Aorta (tissue), 5 donors: ENCODE measurements around the gene PLCH2. TPM values are rescaled to one million over a fixed set of nuclear protein-coding genes. Genes with fewer than 3 reads are reported as not detected.

ENCODE experiments used
- ATAC-seq: fragments of 200-7000 bp; cut with Tn5 transposase; one replicate; pipeline ENCODE4 v1.9.1; 2022; ENCODE audit warnings: moderate library complexity; ENCODE audit not compliant: low FRiP score
- DNase-seq, 2 donors: peaks; one replicate each; pipeline ENCODE4 v3.0.0-alpha.2; 2020
- H3K27ac ChIP-seq, 2 donors: one replicate each; pipeline ENCODE4 v1.5.1; 2013; ENCODE audit warnings: low read length in 2 of 2, mild to moderate bottlenecking in 2 of 2, moderate library complexity in 2 of 2, control low read depth in 1 of 2, inconsistent platforms in 1 of 2, low read depth in 1 of 2
- H3K27me3 ChIP-seq, 2 donors: one replicate each; pipeline ENCODE4 v1.6.1; 2013; ENCODE audit warnings: control low read depth in 1 of 2, low read length in 1 of 2, mild to moderate bottlenecking in 1 of 2, moderate library complexity in 1 of 2; ENCODE audit not compliant: insufficient read depth in 2 of 2, control insufficient read depth in 1 of 2
- H3K36me3 ChIP-seq, 2 donors: one replicate each; pipeline ENCODE4 v1.6.1; 2013; ENCODE audit warnings: control low read depth in 1 of 2, low read length in 1 of 2, mild to moderate bottlenecking in 1 of 2; ENCODE audit not compliant: insufficient read depth in 2 of 2, control insufficient read depth in 1 of 2
- H3K4me1 ChIP-seq, 2 donors: one replicate each; pipeline ENCODE4 v1.6.1; 2013; ENCODE audit warnings: low read length in 2 of 2, control low read depth in 1 of 2, mild to moderate bottlenecking in 1 of 2, moderate library complexity in 1 of 2; ENCODE audit not compliant: insufficient read depth in 2 of 2, control insufficient read depth in 1 of 2
- H3K4me3 ChIP-seq, 2 donors: one replicate each; pipeline ENCODE4 v1.5.1; 2013; ENCODE audit warnings: low read length in 2 of 2, control low read depth in 1 of 2, mild to moderate bottlenecking in 1 of 2
- H3K9me3 ChIP-seq: one replicate; pipeline ENCODE4 v1.6.1; 2013; ENCODE audit warnings: mild to moderate bottlenecking, low read length; ENCODE audit not compliant: control insufficient read depth
- WGBS, 2 donors: extraction: QIAGEN DNeasy Blood & Tissue Kit; methylation state at CpG; one replicate each; pipeline ENCODE4 v1.1.7; 2013; 5-methylcytosine and 5-hydroxymethylcytosine counted together
- intact Hi-C, 2 donors: fragments of 100-400 bp; cut with DNase I; formaldehyde crosslinking; loops; one replicate each; pipeline versions ENCODE4 v1.14.2 to v1.15.0; 2022
- polyA plus RNA-seq, 2 donors: library from polyadenylated mRNA; stranded (reverse); fragments of 200-250 nt; gene quantifications; one replicate each; pipeline ENCODE4 v1.2.3, GENCODE V29; 2013
- total RNA-seq, 2 donors: library from RNA; stranded (reverse); fragmentation: NEBNext Ultra II Directional; extraction: Animal tissue kit (Norgen Biotek cat#: 25700); gene quantifications; one replicate each; pipeline ENCODE4 v1.2.1, GENCODE V29; 2021
- donor health status: healthy with polysubstance abuse.
- donor health status: Bipolar disorder and iron deficiency.
- donor health status: DM: no; HTN: no; CAD: no.
- donor health status: DM: no; HTN: no; CAD: no.
- donor health status: DM: yes; HTN: yes; CAD: no.

PLCH2 gene
- total and polyA plus RNA-seq, 4 donors: 0.71 to 1.6 TPM; not detected in 2

DNA sequence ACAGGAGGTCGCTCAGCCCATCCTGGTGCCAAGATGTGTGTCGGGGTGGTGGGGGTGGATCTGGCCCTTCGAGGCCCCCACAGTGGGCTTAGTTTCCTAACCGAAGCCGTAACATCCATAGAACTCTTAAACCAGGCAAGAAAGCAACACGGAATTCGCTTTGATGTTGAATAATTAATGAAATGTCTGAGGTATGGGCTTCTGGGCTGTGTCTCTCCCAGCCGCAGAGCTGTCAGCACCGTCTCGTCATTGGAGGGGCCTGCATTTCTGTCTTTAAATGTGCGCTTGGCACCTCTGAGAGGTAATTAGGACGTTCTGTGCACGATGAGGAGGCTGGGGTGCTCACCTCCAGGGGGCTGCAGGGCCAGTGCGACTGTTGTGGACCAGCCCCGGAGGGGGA, 13.3 kb upstream of the PLCH2 start:
- DNase-seq: no peak
- WGBS, 2 donors: 36 to 38% methylated on average over 15 of the region's 15 CpGs
- Histone ChIP-seq H3K36me3 (no peaks in the 10 kb centered on the region), H3K9me3 (no peaks in the 10 kb centered on the region), H3K27ac (no peak overlapping the region), H3K4me1 (no peaks in the 10 kb centered on the region), H3K27me3 (no peaks in the 10 kb centered on the region), H3K4me3 (no peak overlapping the region)
- no peak for ATAC-seq
- intact Hi-C loops: no loop called here

DNA sequence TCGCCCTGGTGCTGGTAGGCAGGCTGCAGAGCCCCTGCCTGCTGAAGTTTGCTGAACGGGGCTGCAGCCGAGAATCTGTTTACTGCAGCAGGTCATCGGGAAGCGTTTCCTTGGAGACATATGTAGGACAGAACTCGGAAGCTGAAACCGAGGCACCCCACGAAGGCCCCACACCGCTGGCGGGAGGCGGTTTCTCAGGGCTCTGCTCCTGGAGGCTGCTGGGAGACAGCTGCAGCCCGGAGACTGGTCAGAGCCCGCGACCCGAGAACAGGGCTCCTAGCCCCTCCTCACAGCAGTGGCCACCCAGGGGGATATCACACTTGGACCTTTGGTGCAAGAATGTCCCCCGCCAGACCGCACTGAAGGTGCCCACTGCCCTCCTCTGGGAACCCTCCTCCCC, 12.7 kb upstream of the PLCH2 start:
- Histone ChIP-seq H3K4me1 (no peaks in the 10 kb centered on the region), H3K36me3 (no peaks in the 10 kb centered on the region), H3K9me3 (no peaks in the 10 kb centered on the region), H3K27me3 (no peaks in the 10 kb centered on the region), H3K27ac (no peak overlapping the region), H3K4me3 (no peak overlapping the region)
- intact Hi-C loops: no loop called here
- ATAC-seq (no peak), DNase-seq (no peak)
- WGBS, 2 donors: 15 to 18% methylated on average over 17 of the region's 17 CpGs

- no peak overlapping the region for H3K27ac ChIP-seq
- no peaks in the 10 kb centered on the region for H3K9me3 ChIP-seq
- H3K4me3 ChIP-seq: no peak overlapping the region
- H3K27me3 ChIP-seq: no peaks in the 10 kb centered on the region
- no peaks in the 10 kb centered on the region for H3K36me3 ChIP-seq
- 74% methylated on average over 31 to 33 of the region's 33 CpGs for WGBS, 2 donors
- DNase-seq (no peak), ATAC-seq (no peak)
- intact Hi-C loops: no loop called here
- no peaks in the 10 kb centered on the region for H3K4me1 ChIP-seq
These were observed 10.5 kb upstream of the PLCH2 start for GRCh38 chr1:2465371-2466269.

- Histone ChIP-seq H3K36me3 (no peaks in the 10 kb centered on the region), H3K27ac (no peak overlapping the region), H3K27me3 (no peaks in the 10 kb centered on the region), H3K4me1 (no peaks in the 10 kb centered on the region), H3K4me3 (no peak overlapping the region), H3K9me3 (no peaks in the 10 kb centered on the region)
- ATAC-seq: no peak
- intact Hi-C loops: no loop called here
- no peak for DNase-seq
- WGBS, 2 donors: 58 to 59% methylated on average over 8 to 12 of the region's 12 CpGs
These were observed 9.8 kb upstream of the PLCH2 start for GRCh38 chr1:2466270-2466665.

DNA sequence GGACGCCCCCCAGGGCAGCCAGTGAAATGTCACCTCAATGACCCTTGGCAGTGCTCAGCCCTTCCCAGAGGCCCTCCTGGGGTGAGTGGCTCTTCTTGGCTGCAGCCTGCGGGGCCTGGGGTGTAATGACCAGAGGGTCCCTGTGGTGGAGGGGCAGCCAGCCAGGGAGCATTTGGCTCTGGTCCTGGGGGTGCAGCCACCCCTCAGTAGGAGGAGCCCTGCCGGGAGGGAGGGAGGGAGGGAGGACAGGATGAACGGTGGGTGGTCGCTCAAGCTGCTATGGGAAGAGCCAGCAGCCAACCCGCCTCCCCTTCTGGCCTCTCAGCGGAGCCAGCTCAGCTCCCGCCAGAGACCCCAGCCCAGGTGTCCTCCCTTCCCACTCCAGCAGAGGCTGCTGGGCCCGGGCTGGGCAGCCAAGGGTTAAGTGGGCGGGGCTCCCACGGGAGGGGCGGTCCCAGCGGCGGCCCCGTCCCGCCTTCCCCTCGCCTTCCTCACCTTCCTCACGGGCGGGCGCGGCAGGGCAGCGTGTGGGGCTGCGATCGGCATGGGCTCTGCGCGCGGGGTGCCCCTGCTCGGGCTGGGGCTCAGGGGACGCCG, 9.0 kb upstream of the PLCH2 start:
- H3K27ac ChIP-seq: no peak overlapping the region
- DNase-seq (no peak), ATAC-seq (no peak)
- 2 to 3% methylated on average over 10 to 30 of the region's 30 CpGs for WGBS, 2 donors
- no peaks in the 10 kb centered on the region for H3K36me3 ChIP-seq
- intact Hi-C loops: no loop called here
- H3K27me3 ChIP-seq: no peaks in the 10 kb centered on the region
- no peaks in the 10 kb centered on the region for H3K9me3 ChIP-seq
- H3K4me3 ChIP-seq: no peak overlapping the region
- no peaks in the 10 kb centered on the region for H3K4me1 ChIP-seq

- no peaks in the 10 kb centered on the region for H3K9me3 ChIP-seq
- H3K36me3 ChIP-seq: no peaks in the 10 kb centered on the region
- no peak overlapping the region for H3K4me3 ChIP-seq
- intact Hi-C loops: no loop called here
- no peaks in the 10 kb centered on the region for H3K27me3 ChIP-seq
- ATAC-seq (no peak), DNase-seq (no peak)
- WGBS, 2 donors: 16% methylated on average over 14 of the region's 14 CpGs
- H3K4me1 ChIP-seq: no peaks in the 10 kb centered on the region
- H3K27ac ChIP-seq: no peak overlapping the region
These were observed 8.0 kb upstream of the PLCH2 start for GRCh38 chr1:2468041-2468472.

- intact Hi-C loops: no loop called here
- 54 to 57% methylated on average over 10 of the region's 10 CpGs for WGBS, 2 donors
- DNase-seq (no peak), ATAC-seq (no peak)
- Histone ChIP-seq H3K27me3 (no peaks in the 10 kb centered on the region), H3K36me3 (no peaks in the 10 kb centered on the region), H3K4me3 (no peak overlapping the region), H3K4me1 (no peaks in the 10 kb centered on the region), H3K9me3 (no peaks in the 10 kb centered on the region), H3K27ac (no peak overlapping the region)
These were observed 7.5 kb upstream of the PLCH2 start for GRCh38 chr1:2468540-2468939.

- Histone ChIP-seq H3K27me3 (no peaks in the 10 kb centered on the region), H3K27ac (no peak overlapping the region), H3K36me3 (no peaks in the 10 kb centered on the region), H3K4me1 (no peaks in the 10 kb centered on the region), H3K4me3 (no peak overlapping the region), H3K9me3 (no peaks in the 10 kb centered on the region)
- WGBS, 2 donors: 50 to 55% methylated on average over 21 to 25 of the region's 25 CpGs
- ATAC-seq (no peak), DNase-seq (no peak)
- intact Hi-C loops: no loop called here
These were observed 6.8 kb upstream of the PLCH2 start for GRCh38 chr1:2469103-2469940.
